PC-3 (cell line): ENCODE results near the gene TANGO6. TPM values are rescaled to one million over a fixed set of nuclear protein-coding genes. Genes with fewer than 3 reads are reported as not detected.

ENCODE experiments used
- ATAC-seq: fragments of 200-7000 bp; cut with Tn5 transposase; 2 replicates; pipeline ENCODE4 v1.9.1; 2020; ENCODE audit warnings: mild to moderate bottlenecking, moderate library complexity
- BruUV-seq: library from RNA; stranded (reverse); fragments of 400-500 nt; replicated peaks from 2 replicates; lab custom pipeline; 2021; lab: Mats Ljungman, UMichigan
- CTCF ChIA-PET: fragments of 300-600 bp; sonication (Branson Sonifier 250); formaldehyde crosslinking; loops from one replicate; lab custom pipeline; 2022; ENCODE audit warnings: antibody characterized with exemption; lab: Charles Lee
- POLR2A ChIA-PET: fragments of 300-600 bp; sonication (Branson Sonifier 250); formaldehyde crosslinking; loops from one replicate; lab custom pipeline; 2022; ENCODE audit warnings: antibody characterized with exemption; ENCODE audit not compliant: unreplicated experiment; lab: Charles Lee
- DNase-seq: peaks from one replicate; pipeline ENCODE4 v3.0.0-alpha.2; 2015
- H2AFZ ChIP-seq: fragments of 300-600 bp; sonication (generic); 2 replicates; pipeline ENCODE4 v1.6.0; 2016; ENCODE audit warnings: antibody characterized with exemption, low read length
- H3F3A ChIP-seq: fragments of 300-600 bp; sonication (generic); one replicate; pipeline ENCODE4 v1.6.0; 2017; ENCODE audit warnings: antibody characterized with exemption, low read length, control low read depth, mild to moderate bottlenecking; ENCODE audit not compliant: unreplicated experiment
- H3K27ac ChIP-seq: fragments of 300-600 bp; sonication (generic); 2 replicates; pipeline ENCODE4 v1.5.1; 2016; ENCODE audit warnings: mild to moderate bottlenecking, low read length
- H3K27me3 ChIP-seq: fragments of 300-600 bp; sonication (generic); 2 replicates; pipeline ENCODE4 v1.6.1; 2016; ENCODE audit warnings: low read length, mixed read lengths
- H3K36me3 ChIP-seq: fragments of 300-600 bp; sonication (generic); 2 replicates; pipeline ENCODE4 v1.6.1; 2016; ENCODE audit warnings: low read depth, mixed run types, low read length, mixed read lengths
- H3K4me1 ChIP-seq: fragments of 300-600 bp; sonication (generic); 2 replicates; pipeline ENCODE4 v1.5.1; 2016; ENCODE audit warnings: low read length; ENCODE audit not compliant: insufficient read depth
- H3K4me2 ChIP-seq: fragments of 300-600 bp; sonication (generic); 2 replicates; pipeline ENCODE4 v1.6.0; 2016; ENCODE audit warnings: low read length
- H3K4me3 ChIP-seq: fragments of 300-600 bp; sonication (generic); 2 replicates; pipeline ENCODE4 v1.5.1; 2016; ENCODE audit warnings: mild to moderate bottlenecking, low read length, mixed read lengths
- H3K79me2 ChIP-seq: fragments of 300-600 bp; sonication (generic); 2 replicates; pipeline ENCODE4 v1.6.1; 2017; ENCODE audit warnings: low read length, mixed read lengths
- H3K9ac ChIP-seq: fragments of 300-600 bp; sonication (generic); 2 replicates; pipeline ENCODE4 v1.6.0; 2016; ENCODE audit warnings: mild to moderate bottlenecking, low read length
- H3K9me2 ChIP-seq: fragments of 300-600 bp; sonication (generic); replicated peaks from 2 replicates; pipeline ENCODE4 v1.6.1; 2016; ENCODE audit warnings: mixed run types, low read length, mixed read lengths
- H3K9me3 ChIP-seq: fragments of 300-600 bp; sonication (generic); 2 replicates; pipeline ENCODE4 v1.6.1; 2016; ENCODE audit warnings: low read length, mixed read lengths
- H4K20me1 ChIP-seq: fragments of 300-600 bp; sonication (generic); 2 replicates; pipeline ENCODE4 v1.6.1; 2016; ENCODE audit warnings: low read length, mixed read lengths
- EZH2 ChIP-seq: fragments of 300-600 bp; sonication (generic); IDR thresholded peaks from one replicate; pipeline ENCODE4 v1.6.1; 2017; ENCODE audit warnings: antibody characterized with exemption, mild to moderate bottlenecking, low read length; ENCODE audit not compliant: unreplicated experiment
- EZH2phosphoT487 ChIP-seq: fragments of 300-600 bp; sonication (generic); IDR thresholded peaks from 2 replicates; pipeline ENCODE4 v1.6.1; 2018; ENCODE audit warnings: mild to moderate bottlenecking, antibody characterized with exemption, low read length, borderline replicate concordance
- intact Hi-C: fragments of 100-400 bp; cut with micrococcal nuclease; formaldehyde crosslinking; loops from 2 replicates; pipeline ENCODE4 v1.9.0; 2023
- total RNA-seq: library from RNA; depleted of rRNA; stranded (reverse); fragments of >200 nt; gene quantifications from 2 replicates; pipeline ENCODE4 v1.2.3, GENCODE V29; 2014
- TF ChIP-seq, protein P1 (sequence below): fragments of 300-600 bp; sonication (generic); conservative IDR thresholded peaks from 2 replicates; pipeline ENCODE4 v1.5.1; 2017; ENCODE audit warnings: antibody characterized with exemption, low read depth, mild to moderate bottlenecking, low read length

Gene TANGO6
- total RNA-seq, 1 experiment from 2014 or later = 9.4 TPM

DNA sequence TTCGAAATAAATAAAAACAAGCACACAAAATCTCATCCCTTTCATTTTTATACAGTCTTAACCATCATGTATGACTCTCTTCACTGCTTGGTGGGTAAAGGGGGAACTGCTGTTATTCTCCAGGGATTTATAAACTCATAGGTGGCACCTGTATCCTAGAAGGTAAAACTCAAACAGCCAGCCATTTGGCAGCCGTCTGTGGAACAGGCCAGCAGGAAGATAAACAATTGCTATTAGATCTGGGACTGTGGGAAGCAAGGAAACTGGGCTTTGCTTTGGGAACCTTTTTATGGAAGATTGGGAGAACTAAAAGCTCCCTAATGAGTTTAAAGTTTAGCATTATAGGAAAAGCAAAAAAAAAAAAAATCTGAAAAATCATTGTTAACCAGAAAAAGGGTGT, 126.0 kb downstream of the TANGO6 start:
- CTCF ChIA-PET = no interaction called here
- H3K79me2 ChIP-seq = no peaks in the 10 kb centered on the region
- ATAC-seq (no peak), DNase-seq (no peak)
- H3K4me2 ChIP-seq = no peak overlapping the region
- H3K9me3 ChIP-seq = no peaks in the 10 kb centered on the region
- H3K27me3 ChIP-seq = no peaks in the 10 kb centered on the region
- H2AFZ ChIP-seq = no peak overlapping the region
- no peak overlapping the region for H3K4me3 ChIP-seq
- no peaks in the 10 kb centered on the region for H4K20me1 ChIP-seq
- intact Hi-C loops = no loop called here
- H3K4me1 ChIP-seq = peaks cover 10% of the 10 kb centered on the region; the same call in 1 of the 2 replicates
- H3K27ac ChIP-seq = no peak overlapping the region
- H3K9ac ChIP-seq = no peak overlapping the region
- no TSS peak for BruUV-seq
- H3K9me2 ChIP-seq = no peaks in the 10 kb centered on the region
- no peaks in the 10 kb centered on the region for H3K36me3 ChIP-seq
- H3F3A ChIP-seq = no peaks in the 10 kb centered on the region
- POLR2A ChIA-PET = no interaction called here
- TF ChIP-seq EZH2phosphoT487 (no peak), EZH2 (no peak)
- TF ChIP-seq, protein P1, sequence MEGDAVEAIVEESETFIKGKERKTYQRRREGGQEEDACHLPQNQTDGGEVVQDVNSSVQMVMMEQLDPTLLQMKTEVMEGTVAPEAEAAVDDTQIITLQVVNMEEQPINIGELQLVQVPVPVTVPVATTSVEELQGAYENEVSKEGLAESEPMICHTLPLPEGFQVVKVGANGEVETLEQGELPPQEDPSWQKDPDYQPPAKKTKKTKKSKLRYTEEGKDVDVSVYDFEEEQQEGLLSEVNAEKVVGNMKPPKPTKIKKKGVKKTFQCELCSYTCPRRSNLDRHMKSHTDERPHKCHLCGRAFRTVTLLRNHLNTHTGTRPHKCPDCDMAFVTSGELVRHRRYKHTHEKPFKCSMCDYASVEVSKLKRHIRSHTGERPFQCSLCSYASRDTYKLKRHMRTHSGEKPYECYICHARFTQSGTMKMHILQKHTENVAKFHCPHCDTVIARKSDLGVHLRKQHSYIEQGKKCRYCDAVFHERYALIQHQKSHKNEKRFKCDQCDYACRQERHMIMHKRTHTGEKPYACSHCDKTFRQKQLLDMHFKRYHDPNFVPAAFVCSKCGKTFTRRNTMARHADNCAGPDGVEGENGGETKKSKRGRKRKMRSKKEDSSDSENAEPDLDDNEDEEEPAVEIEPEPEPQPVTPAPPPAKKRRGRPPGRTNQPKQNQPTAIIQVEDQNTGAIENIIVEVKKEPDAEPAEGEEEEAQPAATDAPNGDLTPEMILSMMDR = no peak

DNA sequence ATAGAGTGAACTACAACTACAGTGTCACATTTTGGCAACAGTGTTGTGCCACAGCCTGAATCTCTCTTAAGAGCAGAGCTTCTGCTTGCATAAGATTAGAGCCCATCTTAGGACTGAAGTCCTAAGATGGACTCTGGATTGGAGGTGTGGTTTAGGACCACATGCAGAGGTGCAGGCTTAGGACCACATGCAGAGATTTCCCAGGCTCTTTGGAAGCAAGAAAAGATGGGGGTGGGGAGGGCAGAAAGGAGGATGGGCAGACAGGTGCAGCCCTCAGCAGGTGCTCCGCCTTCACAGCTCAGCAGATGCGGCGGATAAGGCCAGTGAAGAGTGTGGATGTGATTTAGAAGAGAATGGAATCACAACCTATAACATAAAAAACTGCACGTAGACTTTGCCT, 128.7 kb downstream of the TANGO6 start:
- Histone ChIP-seq H3K4me2 (no peak overlapping the region), H3K9me3 (no peaks in the 10 kb centered on the region), H3K4me3 (no peak overlapping the region), H3K79me2 (no peaks in the 10 kb centered on the region), H3F3A (no peaks in the 10 kb centered on the region), H3K27ac (no peak overlapping the region; the same call in 1 of the 2 replicates), H3K9me2 (no peaks in the 10 kb centered on the region), H3K36me3 (no peaks in the 10 kb centered on the region), H2AFZ (no peak overlapping the region), H4K20me1 (no peaks in the 10 kb centered on the region), H3K27me3 (no peaks in the 10 kb centered on the region), H3K4me1 (peaks cover 10% of the 10 kb centered on the region; the same call in 1 of the 2 replicates), H3K9ac (no peak overlapping the region)
- ChIA-PET POLR2A (interaction anchor here (0.6 kb wide), 1 partner anchor 17 kb away, joined by 3 read pairs; no protein-coding TSS in a partner anchor), CTCF (no interaction called here)
- no peak for ATAC-seq
- DNase-seq = no peak
- TF ChIP-seq EZH2phosphoT487 (no peak), EZH2 (no peak)
- TF ChIP-seq, protein P1 = no peak
- BruUV-seq = no TSS peak
- intact Hi-C loops = no loop called here

DNA sequence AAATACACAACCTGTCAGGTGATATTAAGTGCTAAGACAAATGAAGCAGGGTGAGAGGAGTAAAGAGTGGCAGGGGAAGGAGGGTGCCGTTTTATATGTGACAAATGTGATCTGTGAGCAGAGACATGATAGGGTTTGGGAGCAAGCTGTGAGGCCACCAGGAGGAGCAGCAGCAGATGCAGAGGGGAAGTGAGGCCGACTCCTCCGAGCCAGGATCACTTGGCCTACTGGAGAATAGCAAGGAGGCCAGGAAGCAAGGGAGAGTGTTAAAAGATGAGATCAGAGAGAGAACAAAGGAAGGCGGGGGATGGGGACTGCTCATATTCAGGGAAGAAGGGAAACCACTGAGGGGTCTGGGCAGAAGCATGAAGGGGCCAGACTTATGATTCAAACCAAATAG, 129.4 kb downstream of the TANGO6 start:
- H4K20me1 ChIP-seq = no peaks in the 10 kb centered on the region
- H3K4me2 ChIP-seq = no peak overlapping the region
- ATAC-seq (peak; percentile 94), DNase-seq (peak; percentile 51)
- peak overlapping the region; percentile 17; the same call in 1 of the 2 replicates for H3K27ac ChIP-seq
- H3K36me3 ChIP-seq = no peaks in the 10 kb centered on the region
- no peaks in the 10 kb centered on the region for H3K79me2 ChIP-seq
- no peaks in the 10 kb centered on the region for H3K9me3 ChIP-seq
- no peaks in the 10 kb centered on the region for H3K27me3 ChIP-seq
- peaks cover 10% of the 10 kb centered on the region; the same call in 1 of the 2 replicates for H3K4me1 ChIP-seq
- TF ChIP-seq EZH2 = no peak
- TF ChIP-seq, protein P1 = peak; percentile 55
- TF ChIP-seq EZH2phosphoT487 = no peak
- no peak overlapping the region for H2AFZ ChIP-seq
- BruUV-seq = no TSS peak
- no peaks in the 10 kb centered on the region for H3K9me2 ChIP-seq
- H3K9ac ChIP-seq = no peak overlapping the region
- CTCF ChIA-PET = no interaction called here
- H3F3A ChIP-seq = no peaks in the 10 kb centered on the region
- no peak overlapping the region for H3K4me3 ChIP-seq
- POLR2A ChIA-PET = no interaction called here
- intact Hi-C loops = no loop called here
